Activated CD4-positive, alpha-beta T cell treated with anti-CD3 and anti-CD28 coated beads for 24 hours (primary cell): ENCODE results near the gene CETN2.
"Not testable (repeated sequence)": the region's sequence is repeated elsewhere in the genome, so short reads cannot be mapped to it uniquely, and the experiment has no call there.

ENCODE experiments used
- DNase-seq, 2 donors: peaks; one replicate each; pipeline ENCODE4 v3.0.0-alpha.2; 2020; ENCODE audit warnings: low read depth in 2 of 2

Gene CETN2

GRCh38 chrX:152832520-152832919, 2.0 kb upstream of the CETN2 start:
- DNase-seq: no peak

DNA sequence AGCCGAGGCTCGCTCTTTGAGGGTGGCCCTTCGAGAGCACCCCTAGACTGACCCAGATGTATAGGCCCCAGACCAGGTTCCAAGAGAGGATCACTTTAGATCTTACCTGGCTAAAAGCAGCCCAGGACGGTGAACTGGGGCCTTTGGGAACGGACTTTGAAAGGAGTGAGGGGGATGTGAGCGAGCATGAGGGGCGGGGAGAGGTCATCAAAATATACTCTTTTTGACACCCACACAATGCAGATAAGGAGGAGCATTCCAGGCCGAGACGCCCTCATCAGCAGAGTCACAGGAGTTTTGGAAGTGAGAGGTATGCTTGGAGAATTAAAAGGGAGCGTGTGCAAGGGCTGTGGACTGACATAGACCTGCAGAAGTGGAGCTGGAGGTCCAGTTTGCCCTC, 834 bp upstream of the CETN2 start:
- DNase-seq: no peak

GRCh38 chrX:152824841-152825374, 5.6 kb downstream of the CETN2 start:
- DNase-seq: no peak

DNA sequence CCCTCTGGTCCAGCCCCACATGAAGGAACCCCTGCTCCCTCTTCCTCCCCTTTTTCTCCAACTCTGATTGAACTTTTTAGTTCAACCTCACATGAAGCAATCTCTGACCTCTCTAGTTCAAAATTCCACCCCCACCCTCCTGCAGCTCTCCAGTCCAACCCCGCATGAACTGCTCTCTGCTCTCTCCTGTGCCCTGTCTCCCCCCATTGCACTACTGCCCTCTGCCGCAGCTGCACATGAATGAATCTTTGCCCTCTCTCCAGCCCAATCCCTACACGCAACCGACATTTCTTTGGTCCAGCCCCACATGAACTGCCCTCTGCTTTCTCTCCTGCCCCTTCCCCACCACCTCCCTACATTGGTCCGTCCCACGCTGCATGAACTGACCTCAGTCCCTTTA, 6.9 kb downstream of the CETN2 start:
- DNase-seq: no peak

DNA sequence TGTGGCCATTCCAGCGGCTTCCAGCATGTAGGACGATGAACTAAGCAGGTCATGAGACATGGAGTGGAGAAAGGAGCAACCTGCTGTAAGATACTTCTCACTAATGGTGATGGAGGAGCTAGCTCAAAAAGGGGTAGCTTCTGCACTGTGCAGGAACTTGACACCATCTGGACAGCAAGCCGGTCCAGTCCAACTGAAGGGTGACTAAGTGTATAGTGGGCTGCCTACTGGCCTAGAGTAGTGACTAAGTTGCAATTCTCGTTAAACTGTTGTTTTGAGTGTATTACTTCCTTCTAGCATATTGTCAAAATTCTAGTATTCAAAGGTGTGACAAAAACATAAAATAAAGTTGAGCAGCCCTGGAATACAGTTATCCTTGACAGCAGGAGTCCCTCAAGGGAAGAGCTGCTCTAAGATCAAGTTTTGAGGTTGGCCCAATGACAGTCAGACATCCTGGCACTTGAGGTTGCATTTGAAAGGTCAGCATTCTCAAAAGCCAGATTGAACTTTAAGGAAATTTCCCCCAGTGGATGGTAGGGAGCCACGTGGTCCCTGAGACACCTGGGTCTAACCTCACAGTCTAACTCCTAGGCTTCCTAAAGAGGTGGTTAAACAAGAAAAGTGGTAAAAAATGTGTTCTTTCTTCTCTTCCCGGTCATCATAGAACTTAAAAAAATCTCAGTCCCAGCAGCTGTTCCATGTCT, 8.0 kb downstream of the CETN2 start:
- no peak for DNase-seq

- no peak for DNase-seq
These were observed 9.3 kb downstream of the CETN2 start for GRCh38 chrX:152821145-152821765.

DNA sequence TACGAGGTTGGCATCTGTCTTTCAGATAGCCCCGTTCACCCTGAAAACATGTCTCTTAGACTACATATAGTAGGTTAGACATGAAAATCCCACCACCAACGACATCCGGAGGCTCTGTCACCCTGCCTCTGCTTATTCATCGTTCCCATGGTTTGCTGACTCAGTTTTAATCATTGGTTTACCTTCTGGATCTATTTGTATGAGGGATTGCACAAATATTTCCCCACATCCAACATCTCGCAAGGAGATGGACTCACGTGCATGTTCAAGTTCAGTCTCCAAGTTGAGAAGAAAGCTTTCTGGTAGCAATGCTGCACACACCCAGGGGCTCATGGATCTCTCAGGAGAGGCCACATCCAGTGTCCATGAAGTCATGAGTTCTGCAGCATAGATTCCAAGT, 10.8 kb downstream of the CETN2 start:
- DNase-seq: no peak

- no peak for DNase-seq
These were observed 11.3 kb downstream of the CETN2 start for GRCh38 chrX:152819266-152819665.

DNA sequence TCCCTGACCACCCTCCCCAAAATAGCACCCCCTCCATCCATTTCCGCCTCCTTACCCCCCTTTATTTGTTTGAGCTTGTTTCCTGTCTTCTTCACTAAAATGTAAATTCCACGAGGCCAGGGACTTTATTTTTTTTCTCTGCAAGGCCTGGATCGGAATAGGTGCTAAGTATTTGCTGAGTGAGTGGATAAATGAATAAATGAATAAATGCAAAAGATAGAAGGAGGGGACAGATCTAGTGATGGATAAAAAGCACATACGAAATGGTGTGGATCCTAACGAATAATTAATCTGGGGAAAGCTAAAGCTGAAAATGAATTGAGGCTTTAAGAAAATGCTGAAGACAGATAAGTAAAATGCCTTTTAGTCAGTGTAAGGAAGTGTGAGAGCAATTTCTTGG, 12.2 kb downstream of the CETN2 start:
- DNase-seq: no peak

DNA sequence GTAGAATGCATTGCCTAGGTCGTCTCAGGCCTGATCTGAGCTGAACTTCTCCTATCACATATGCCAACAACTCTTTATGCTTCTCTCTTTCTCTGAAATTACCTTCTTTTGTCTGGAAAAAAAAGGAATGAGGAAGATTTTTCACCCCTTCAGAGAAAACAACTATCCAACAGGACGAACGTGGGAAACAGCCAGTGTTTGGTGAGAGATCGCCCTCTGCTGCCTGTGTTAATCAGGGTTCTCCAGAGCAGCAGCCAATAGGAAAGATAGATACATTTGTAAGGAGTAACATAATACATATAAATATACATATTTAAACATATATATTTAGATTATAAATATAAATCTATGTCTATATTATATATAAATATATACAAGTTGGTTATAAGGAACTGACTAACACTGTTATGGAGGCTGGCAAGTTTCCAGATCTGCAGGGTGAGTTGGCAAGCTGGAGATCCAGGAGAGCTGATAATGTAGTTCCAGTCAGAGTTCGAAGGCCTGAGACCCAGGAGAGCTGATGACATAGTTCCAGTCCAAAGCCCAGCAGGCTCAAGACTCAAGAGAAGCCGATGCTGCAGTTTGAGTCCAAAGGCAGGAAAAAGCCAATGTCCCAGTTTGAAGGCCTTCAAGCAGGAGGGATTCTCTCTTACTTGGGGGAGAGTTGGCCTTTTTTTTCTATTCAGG, 13.3 kb downstream of the CETN2 start:
- DNase-seq: no peak

DNA sequence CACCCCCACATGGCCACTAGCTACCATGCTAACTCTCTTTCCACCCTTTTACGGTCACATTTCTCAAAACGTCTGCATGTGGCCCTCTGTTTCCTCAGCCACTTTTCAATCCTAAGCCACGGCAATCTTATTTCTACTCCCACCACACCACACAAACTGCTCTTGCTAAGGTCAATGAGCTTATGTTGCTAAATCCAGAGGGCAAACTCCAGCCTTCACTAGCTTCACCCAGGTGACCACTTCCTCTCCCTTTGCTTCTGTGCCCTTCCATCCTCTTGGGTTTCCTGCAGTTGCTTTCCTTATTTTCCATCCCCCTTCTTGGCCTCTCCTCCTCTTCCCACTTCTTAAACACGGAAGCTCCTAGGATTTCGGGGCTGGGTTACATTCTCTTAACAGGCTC, 16.5 kb downstream of the CETN2 start:
- DNase-seq: no peak

GRCh38 chrX:152813206-152813605, 17.4 kb downstream of the CETN2 start:
- no peak for DNase-seq

GRCh38 chrX:152810403-152810802, 20.2 kb downstream of the CETN2 start:
- DNase-seq: no peak

GRCh38 chrX:152806035-152806434, 24.5 kb downstream of the CETN2 start:
- DNase-seq: no peak

GRCh38 chrX:152798945-152799344, 31.6 kb downstream of the CETN2 start:
- DNase-seq: no peak

DNA sequence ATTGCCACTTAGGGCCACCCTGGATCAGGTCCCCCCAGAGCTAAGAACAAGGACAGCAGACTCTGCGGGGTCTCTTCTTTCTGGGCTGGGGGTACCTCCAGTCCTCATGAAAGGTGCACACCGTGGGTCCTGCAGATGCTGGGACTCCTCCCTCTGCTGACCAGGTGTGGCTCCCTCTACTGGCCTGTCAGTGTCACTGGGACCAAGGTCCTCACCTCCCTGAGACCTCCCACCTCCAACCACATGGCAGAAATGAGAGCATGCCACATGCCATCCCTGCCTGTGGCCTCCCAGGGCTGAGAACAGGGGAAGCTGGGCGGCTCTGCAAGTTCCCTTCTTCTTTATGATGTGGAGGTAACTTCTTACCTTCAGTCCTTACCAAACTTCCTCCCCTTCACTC, 43.5 kb downstream of the CETN2 start:
- not testable (repeated sequence) for DNase-seq
